Panc1 (cell line): ENCODE measurements around the gene TRAF4. TPM values are rescaled to one million over a fixed set of nuclear protein-coding genes. Genes with fewer than 3 reads are reported as not detected.

Source experiments
- ATAC-seq: fragments of 200-7000 bp; cut with Tn5 transposase; 2 replicates; pipeline ENCODE4 v1.9.1; 2020; ENCODE audit warnings: mild to moderate bottlenecking, moderate library complexity
- BruUV-seq: library from RNA; stranded (reverse); fragments of 400-500 nt; replicated peaks from 2 replicates; lab custom pipeline; 2021; lab: Mats Ljungman, UMichigan
- CTCF ChIA-PET: fragments of 300-600 bp; sonication (Branson Sonifier 250); formaldehyde crosslinking; loops from one replicate; lab custom pipeline; 2022; ENCODE audit warnings: antibody characterized with exemption; lab: Charles Lee
- POLR2A ChIA-PET: fragments of 300-600 bp; sonication (Branson Sonifier 250); formaldehyde crosslinking; loops from one replicate; lab custom pipeline; 2022; ENCODE audit warnings: antibody characterized with exemption; lab: Charles Lee
- DNase-seq: peaks from one replicate; pipeline ENCODE4 v3.0.0-alpha.2; 2010; ENCODE audit warnings: low read depth, low spot score
- H3K27ac ChIP-seq: 2 replicates; pipeline ENCODE4 v1.5.1; 2011; ENCODE audit warnings: mild to moderate bottlenecking, low read length, inconsistent platforms
- H3K27me3 ChIP-seq: fragments of 200-500 bp; sonication (Bioruptor generic); 2 replicates; pipeline ENCODE4 v1.6.0; 2014; ENCODE audit warnings: low read length, inconsistent platforms; ENCODE audit not compliant: control insufficient read depth, insufficient read depth
- H3K36me3 ChIP-seq: fragments of 200-500 bp; sonication (Bioruptor generic); 2 replicates; pipeline ENCODE4 v1.5.1; 2014; ENCODE audit warnings: inconsistent platforms, mild to moderate bottlenecking, low read length, moderate library complexity; ENCODE audit not compliant: control insufficient read depth, insufficient read depth
- H3K4me1 ChIP-seq: 2 replicates; pipeline ENCODE4 v1.5.1; 2011; ENCODE audit warnings: inconsistent platforms, mild to moderate bottlenecking, low read length, moderate library complexity; ENCODE audit not compliant: control insufficient read depth, insufficient read depth
- H3K4me3 ChIP-seq, 2 experiments: 2 replicates each; pipeline ENCODE4 v1.5.1; 2011 to 2012; ENCODE audit warnings: low read depth in 2 of 2, low read length in 2 of 2, mild to moderate bottlenecking in 2 of 2, inconsistent platforms in 1 of 2, moderate library complexity in 1 of 2
- H3K9me3 ChIP-seq: fragments of 200-500 bp; sonication (Bioruptor generic); 2 replicates; pipeline ENCODE4 v1.5.1; 2014; ENCODE audit warnings: low read depth, mild to moderate bottlenecking, inconsistent platforms, low read length, moderate library complexity; ENCODE audit not compliant: control insufficient read depth, insufficient read depth
- POLR2AphosphoS5 ChIP-seq: IDR thresholded peaks from 2 replicates; pipeline ENCODE4 v1.6.1; 2012; ENCODE audit warnings: mild to moderate bottlenecking, low read depth, low read length, moderate library complexity
- REST ChIP-seq, 2 experiments: IDR thresholded peaks; 2 replicates each; pipeline ENCODE4 v1.6.1; 2011 to 2012; ENCODE audit warnings: low read depth in 2 of 2, control low read depth in 1 of 2, low read length in 1 of 2, mild to moderate bottlenecking in 1 of 2, moderate library complexity in 1 of 2; ENCODE audit not compliant: insufficient read depth in 1 of 2
- SIN3A ChIP-seq: IDR thresholded peaks from 2 replicates; pipeline ENCODE4 v1.6.1; 2012; ENCODE audit warnings: low read depth, mild to moderate bottlenecking, low read length, moderate library complexity, borderline replicate concordance; ENCODE audit not compliant: insufficient read depth
- TCF7L2 ChIP-seq: IDR thresholded peaks from 2 replicates; pipeline ENCODE4 v1.6.1; 2011; ENCODE audit warnings: mild to moderate bottlenecking, low read depth, low read length, inconsistent platforms
- in situ Hi-C: cut with HindIII; loops from 2 replicates; pipeline ENCODE4 v1.10.0; 2016; ENCODE audit warnings: low sequenced_read_pairs, low pct_unique_long_range_greater_than_20kb
- intact Hi-C: fragments of 100-400 bp; cut with micrococcal nuclease; formaldehyde crosslinking; loops from one replicate; pipeline ENCODE4 v1.10.0; 2022; ENCODE audit not compliant: unreplicated experiment
- total RNA-seq: library from RNA; stranded (reverse); gene quantifications from one replicate; pipeline ENCODE4 v1.2.1, GENCODE V29; 2021; ENCODE audit not compliant: unreplicated experiment
- TF ChIP-seq, protein P1 (sequence below): fragments of 450-650 bp; IDR thresholded peaks from 2 replicates; pipeline ENCODE4 v1.5.1; 2017; ENCODE audit warnings: mild to moderate bottlenecking

Gene TRAF4
- total RNA-seq, 1 experiment from 2014 or later = 108 TPM

- no peak overlapping the region for H3K27ac ChIP-seq
- no peaks in the 10 kb centered on the region for H3K9me3 ChIP-seq
- POLR2A ChIA-PET = no interaction called here
- no TSS peak for BruUV-seq
- in situ Hi-C loops (no loop called here), intact Hi-C loops (no loop called here)
- no peaks in the 10 kb centered on the region for H3K4me1 ChIP-seq
- CTCF ChIA-PET = interaction anchor here (0.7 to 2.3 kb wide), 5 partner anchors 10 to 357 kb away, joined by 3 to 12 read pairs (median 4); no protein-coding TSS in a partner anchor
- no peak for DNase-seq
- no peaks in the 10 kb centered on the region for H3K36me3 ChIP-seq
- no peak overlapping the region for H3K4me3 ChIP-seq
- no peak for ATAC-seq
- TF ChIP-seq TCF7L2 (no peak), SIN3A (no peak), REST (IDR thresholded peaks at IDR 0.05; ENCODE audit: insufficient read depth in 1 of 2, low read depth in 2 of 2, low read length in 1 of 2) (no peak), POLR2AphosphoS5 (no peak)
- TF ChIP-seq, protein P1, sequence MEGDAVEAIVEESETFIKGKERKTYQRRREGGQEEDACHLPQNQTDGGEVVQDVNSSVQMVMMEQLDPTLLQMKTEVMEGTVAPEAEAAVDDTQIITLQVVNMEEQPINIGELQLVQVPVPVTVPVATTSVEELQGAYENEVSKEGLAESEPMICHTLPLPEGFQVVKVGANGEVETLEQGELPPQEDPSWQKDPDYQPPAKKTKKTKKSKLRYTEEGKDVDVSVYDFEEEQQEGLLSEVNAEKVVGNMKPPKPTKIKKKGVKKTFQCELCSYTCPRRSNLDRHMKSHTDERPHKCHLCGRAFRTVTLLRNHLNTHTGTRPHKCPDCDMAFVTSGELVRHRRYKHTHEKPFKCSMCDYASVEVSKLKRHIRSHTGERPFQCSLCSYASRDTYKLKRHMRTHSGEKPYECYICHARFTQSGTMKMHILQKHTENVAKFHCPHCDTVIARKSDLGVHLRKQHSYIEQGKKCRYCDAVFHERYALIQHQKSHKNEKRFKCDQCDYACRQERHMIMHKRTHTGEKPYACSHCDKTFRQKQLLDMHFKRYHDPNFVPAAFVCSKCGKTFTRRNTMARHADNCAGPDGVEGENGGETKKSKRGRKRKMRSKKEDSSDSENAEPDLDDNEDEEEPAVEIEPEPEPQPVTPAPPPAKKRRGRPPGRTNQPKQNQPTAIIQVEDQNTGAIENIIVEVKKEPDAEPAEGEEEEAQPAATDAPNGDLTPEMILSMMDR = no peak
- H3K27me3 ChIP-seq = no peaks in the 10 kb centered on the region
Observed at GRCh38 chr17:28773736-28774135, 29.9 kb downstream of the TRAF4 start.

GRCh38 chr17:28774206-28774605 lies 30.4 kb downstream of the TRAF4 start:
- in situ Hi-C loops = no loop called here
- DNase-seq = no peak
- Histone ChIP-seq H3K4me1 (no peaks in the 10 kb centered on the region), H3K9me3 (no peaks in the 10 kb centered on the region), H3K4me3 (no peak overlapping the region), H3K36me3 (no peaks in the 10 kb centered on the region), H3K27ac (no peak overlapping the region), H3K27me3 (no peaks in the 10 kb centered on the region)
- ATAC-seq = no peak
- ChIA-PET POLR2A (no interaction called here), CTCF (interaction anchor here (0.7 to 2.3 kb wide), 4 partner anchors 11 to 357 kb away, joined by 3 to 6 read pairs (median 4); no protein-coding TSS in a partner anchor)
- intact Hi-C loops = no loop called here
- no TSS peak for BruUV-seq
- TF ChIP-seq REST (IDR thresholded peaks at IDR 0.05; ENCODE audit: insufficient read depth in 1 of 2, low read depth in 2 of 2, low read length in 1 of 2) (no peak), SIN3A (no peak), POLR2AphosphoS5 (no peak), TCF7L2 (no peak)
- TF ChIP-seq, protein P1 = no peak
